Caco-2 (cell line): ENCODE data around the gene RHBDF2. TPM values are rescaled to one million over a fixed set of nuclear protein-coding genes. Genes with fewer than 3 reads are reported as not detected.
A peak's percentile ranks its signal among the peaks of the same experiment; 100 is the strongest.

Experiments
- BruUV-seq: library from RNA; stranded (reverse); fragments of 400-500 nt; replicated peaks from 2 replicates; lab custom pipeline; 2021; lab: Mats Ljungman, UMichigan
- CTCF ChIA-PET: fragments of 300-600 bp; sonication (Branson Sonifier 250); formaldehyde crosslinking; loops from one replicate; lab custom pipeline; 2022; ENCODE audit warnings: antibody characterized with exemption; lab: Charles Lee
- POLR2A ChIA-PET: fragments of 300-600 bp; sonication (Branson Sonifier 250); formaldehyde crosslinking; loops from one replicate; lab custom pipeline; 2022; ENCODE audit warnings: antibody characterized with exemption; lab: Charles Lee
- DNase-seq, 2 experiments: peaks; one replicate each; pipeline versions ENCODE4 v3.0.0 to v3.0.0-alpha.2; 2020 to 2022
- H3K27me3 ChIP-seq: replicated peaks from 2 replicates; pipeline ENCODE4 v1.6.0; 2011; ENCODE audit warnings: low read length; ENCODE audit not compliant: control insufficient read depth, insufficient read depth
- H3K36me3 ChIP-seq: 2 replicates; pipeline ENCODE4 v1.5.1; 2011; ENCODE audit warnings: low read length; ENCODE audit not compliant: control insufficient read depth, insufficient read depth
- H3K4me1 ChIP-seq: fragments of 250-450 bp; sonication (Bioruptor Pico); 2 replicates; pipeline ENCODE4 v1.5.1; 2020; ENCODE audit warnings: mild to moderate bottlenecking
- H3K4me3 ChIP-seq: 2 replicates; pipeline ENCODE4 v1.5.1; 2011; ENCODE audit warnings: low read depth, mild to moderate bottlenecking, control low read depth, low read length
- H3K9me3 ChIP-seq: fragments of 250-450 bp; sonication (Bioruptor Pico); 2 replicates; pipeline ENCODE4 v1.5.1; 2020; ENCODE audit warnings: mild to moderate bottlenecking, moderate library complexity
- H3K27ac Mint-ChIP-seq: one replicate; pipeline ENCODE4 v1.8.0; 2022; ENCODE audit warnings: mixed read lengths; ENCODE audit not compliant: unreplicated experiment
- H3K27me3 Mint-ChIP-seq: one replicate; pipeline ENCODE4 v1.8.0; 2022; ENCODE audit warnings: mixed read lengths; ENCODE audit not compliant: insufficient read depth, unreplicated experiment
- H3K36me3 Mint-ChIP-seq: one replicate; pipeline ENCODE4 v1.8.0; 2022; ENCODE audit warnings: mild to moderate bottlenecking, mixed read lengths; ENCODE audit not compliant: insufficient read depth, unreplicated experiment
- H3K4me1 Mint-ChIP-seq: one replicate; pipeline ENCODE4 v1.8.0; 2022; ENCODE audit warnings: low read depth, mixed read lengths; ENCODE audit not compliant: unreplicated experiment
- H3K4me3 Mint-ChIP-seq: one replicate; pipeline ENCODE4 v1.8.0; 2022; ENCODE audit warnings: mild to moderate bottlenecking, moderate library complexity, mixed read lengths; ENCODE audit not compliant: unreplicated experiment
- H3K9me3 Mint-ChIP-seq: one replicate; pipeline ENCODE4 v1.8.0; 2022; ENCODE audit warnings: mixed read lengths; ENCODE audit not compliant: unreplicated experiment
- CTCF ChIP-seq, 2 experiments: fragments of 200-600 bp in 1 of 2; IDR thresholded peaks; 1 replicate in 1 of 2; 2 replicates in 1 of 2; pipeline versions ENCODE4 v1.5.1 to v1.8.0; 2011 to 2022; ENCODE audit warnings: antibody characterized with exemption in 1 of 2, control low read depth in 1 of 2, inconsistent platforms in 1 of 2, low read depth in 1 of 2, low read length in 1 of 2, mild to moderate bottlenecking in 1 of 2, moderate library complexity in 1 of 2; ENCODE audit not compliant: insufficient read depth in 1 of 2, severe bottlenecking in 1 of 2, unreplicated experiment in 1 of 2
- intact Hi-C: fragments of 100-400 bp; cut with micrococcal nuclease; formaldehyde crosslinking; loops from one replicate; pipeline ENCODE4 v1.10.0; 2022; ENCODE audit not compliant: unreplicated experiment
- total RNA-seq: library from RNA; stranded (reverse); gene quantifications from 2 replicates; pipeline ENCODE4 v1.2.3, GENCODE V29; 2022

The RHBDF2 gene
- total RNA-seq, 1 experiment from 2014 or later, result 33.8 TPM

- peak; percentile 94 to 97 for DNase-seq
- intact Hi-C loops, result no loop called here
- Histone ChIP-seq H3K4me1 (peaks cover 9% of the 10 kb centered on the region), H3K36me3 (no peaks in the 10 kb centered on the region), H3K27me3 (no peaks in the 10 kb centered on the region), H3K4me3 (peak overlapping the region; percentile 30), H3K9me3 (no peaks in the 10 kb centered on the region)
- TF ChIP-seq CTCF (IDR thresholded peaks at IDR 0.05; ENCODE audit: insufficient read depth in 1 of 2, low read depth in 1 of 2, low read length in 1 of 2, severe bottlenecking in 1 of 2, unreplicated experiment in 1 of 2), result peak; percentile 14 to 49
- Mint-ChIP-seq H3K9me3 (no peaks in the 10 kb centered on the region), H3K36me3 (peaks cover 5% of the 10 kb centered on the region), H3K4me1 (peaks cover 8% of the 10 kb centered on the region), H3K27me3 (no peaks in the 10 kb centered on the region), H3K27ac (peak overlapping the region; percentile 44), H3K4me3 (peak overlapping the region; percentile 73)
- ChIA-PET POLR2A (interaction anchor here (1.5 kb wide), 1 partner anchor 17 kb away, joined by 9 read pairs; no protein-coding TSS in a partner anchor), CTCF (interaction anchor here (0.5 to 2.3 kb wide), 10 partner anchors 10 to 894 kb away, joined by 3 to 21 read pairs (median 3); partner anchors contain the start of gene PRPSAP1)
- no TSS peak for BruUV-seq
Observed at GRCh38 chr17:76540381-76541300, 39.4 kb upstream of the RHBDF2 start.

DNA sequence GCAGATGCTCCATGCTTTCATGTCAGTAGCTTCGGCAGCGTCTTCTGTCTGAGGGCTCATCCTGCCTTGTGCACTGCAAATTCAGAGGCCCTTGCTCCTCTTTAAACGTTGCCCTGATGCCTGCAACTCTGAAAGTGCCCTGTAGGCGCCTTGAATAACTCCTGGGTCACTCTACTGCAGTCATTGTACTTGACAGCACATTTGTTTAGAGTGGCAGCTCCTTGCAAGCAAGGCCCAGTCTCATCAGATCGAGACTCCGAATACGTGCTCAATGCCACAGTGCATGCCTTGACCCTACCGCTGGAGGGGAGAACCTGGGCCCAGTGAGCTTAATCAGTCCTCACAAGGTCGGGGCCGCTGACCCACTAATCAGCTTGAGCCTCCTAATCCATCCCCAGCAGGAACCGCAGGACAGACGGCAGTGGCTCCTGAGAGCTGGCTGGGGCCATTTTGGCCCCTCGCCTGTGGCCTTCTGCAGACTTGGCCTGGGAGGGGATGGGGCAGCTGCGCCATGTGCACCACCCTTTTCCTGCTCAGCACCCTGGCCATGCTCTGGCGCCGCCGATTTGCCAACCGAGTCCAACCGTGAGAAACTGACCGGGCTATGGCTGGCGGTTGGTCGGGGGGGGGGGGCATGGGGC lies 38.5 kb upstream of the RHBDF2 start, which contains the start of gene PRCD:
Gene PRCD (plus strand): TSS at position 414 of the 641 bp plus-strand sequence. CDS start 98 bp downstream, at position 512.
- POLR2A ChIA-PET, result interaction anchor here (1.5 kb wide), 1 partner anchor 18 kb away, joined by 9 read pairs; no protein-coding TSS in a partner anchor
- Mint-ChIP-seq H3K9me3 (no peaks in the 10 kb centered on the region), H3K27me3 (no peaks in the 10 kb centered on the region), H3K4me1 (peaks cover 8% of the 10 kb centered on the region), H3K27ac (peak within 1 kb of the TSS; percentile 44), H3K4me3 (peak within 1 kb of the TSS; percentile 73), H3K36me3 (peaks cover 5% of the 10 kb centered on the region)
- Histone ChIP-seq H3K27me3 (no peaks in the 10 kb centered on the region), H3K9me3 (no peaks in the 10 kb centered on the region), H3K36me3 (no peaks in the 10 kb centered on the region), H3K4me1 (peaks cover 9% of the 10 kb centered on the region), H3K4me3 (peak within 1 kb of the TSS; percentile 30)
- intact Hi-C loops, result no loop called here
- TF ChIP-seq CTCF (IDR thresholded peaks at IDR 0.05; ENCODE audit: insufficient read depth in 1 of 2, low read depth in 1 of 2, low read length in 1 of 2, severe bottlenecking in 1 of 2, unreplicated experiment in 1 of 2), result no peak
- no TSS peak for BruUV-seq
- no peak for DNase-seq
- CTCF ChIA-PET, result interaction anchor here (1.2 to 2.3 kb wide), 3 partner anchors 11 to 84 kb away, joined by 3 to 21 read pairs (median 3); no protein-coding TSS in a partner anchor
